Upper lobe of left lung (tissue), 4 donors: Measurements from ENCODE around the gene NCL.

Experiments
- POLR2A ChIP-seq, 4 donors: fragments of 450-650 bp; IDR thresholded peaks; one replicate each; pipeline ENCODE4 v1.5.1; 2016 to 2017; ENCODE audit warnings: antibody characterized with exemption in 4 of 4, mild to moderate bottlenecking in 2 of 4
- TF ChIP-seq, protein P1 (sequence below), 6 experiments: fragments of 450-650 bp in 4 of 6; fragments of 200-600 bp in 2 of 6; sonication (generic) in 2 of 6; IDR thresholded peaks; one replicate each; pipeline ENCODE4 v1.5.1; 2016 to 2019; ENCODE audit warnings: antibody characterized with exemption in 6 of 6

DNA sequence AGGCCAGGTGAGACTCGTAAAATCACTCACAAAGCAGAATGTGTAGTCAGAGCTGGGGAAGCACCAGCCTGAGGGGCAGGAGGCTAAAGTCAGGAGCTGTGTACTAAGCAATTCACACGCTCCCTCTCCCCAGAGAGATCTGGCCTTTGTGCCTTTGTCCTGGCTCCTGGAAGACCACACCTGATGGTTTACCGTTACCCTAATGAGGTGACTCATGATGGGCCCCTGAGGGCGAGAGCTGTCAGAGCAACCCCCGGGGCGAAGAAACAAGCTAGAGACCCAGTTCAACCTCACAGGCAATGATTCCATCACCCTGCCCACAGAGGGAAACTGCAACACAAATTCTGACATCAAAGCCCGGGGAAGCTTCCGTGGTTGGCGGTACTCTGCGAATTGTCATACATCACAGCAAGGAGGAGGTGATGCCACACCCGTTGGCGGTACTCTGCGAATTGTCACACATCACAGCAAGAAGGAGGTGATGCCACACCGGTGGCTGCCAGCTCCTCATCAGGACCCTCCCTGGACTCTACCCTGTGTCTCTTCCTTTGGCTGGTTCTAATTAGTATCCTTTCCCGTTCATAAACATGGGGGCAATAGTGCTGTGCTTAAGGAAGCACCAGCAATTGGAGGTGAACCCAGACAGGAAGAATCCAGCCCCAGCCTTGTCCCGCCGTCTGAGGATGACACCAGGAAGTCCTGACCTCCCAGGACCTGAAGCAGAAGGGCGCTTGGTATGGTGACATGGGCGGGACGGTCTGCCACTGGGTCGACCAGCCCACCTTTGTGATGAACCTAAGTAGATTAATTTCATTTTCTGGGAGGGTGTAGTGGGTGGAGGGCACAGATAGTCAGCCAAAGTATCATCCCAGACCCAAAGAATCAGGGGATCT lies 38.2 kb downstream of the NCL start:
- TF ChIP-seq, protein P1, sequence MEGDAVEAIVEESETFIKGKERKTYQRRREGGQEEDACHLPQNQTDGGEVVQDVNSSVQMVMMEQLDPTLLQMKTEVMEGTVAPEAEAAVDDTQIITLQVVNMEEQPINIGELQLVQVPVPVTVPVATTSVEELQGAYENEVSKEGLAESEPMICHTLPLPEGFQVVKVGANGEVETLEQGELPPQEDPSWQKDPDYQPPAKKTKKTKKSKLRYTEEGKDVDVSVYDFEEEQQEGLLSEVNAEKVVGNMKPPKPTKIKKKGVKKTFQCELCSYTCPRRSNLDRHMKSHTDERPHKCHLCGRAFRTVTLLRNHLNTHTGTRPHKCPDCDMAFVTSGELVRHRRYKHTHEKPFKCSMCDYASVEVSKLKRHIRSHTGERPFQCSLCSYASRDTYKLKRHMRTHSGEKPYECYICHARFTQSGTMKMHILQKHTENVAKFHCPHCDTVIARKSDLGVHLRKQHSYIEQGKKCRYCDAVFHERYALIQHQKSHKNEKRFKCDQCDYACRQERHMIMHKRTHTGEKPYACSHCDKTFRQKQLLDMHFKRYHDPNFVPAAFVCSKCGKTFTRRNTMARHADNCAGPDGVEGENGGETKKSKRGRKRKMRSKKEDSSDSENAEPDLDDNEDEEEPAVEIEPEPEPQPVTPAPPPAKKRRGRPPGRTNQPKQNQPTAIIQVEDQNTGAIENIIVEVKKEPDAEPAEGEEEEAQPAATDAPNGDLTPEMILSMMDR (IDR thresholded peaks at IDR 0.05): no peak
- no peak for TF ChIP-seq POLR2A (IDR thresholded peaks at IDR 0.05)
